ENCODE results near the gene REPS2. TPM values are rescaled to one million over a fixed set of nuclear protein-coding genes. Genes with fewer than 3 reads are reported as not detected.

The REPS2 gene
- total and polyA plus RNA-seq, 2 experiments from 2014 or later = 1.2 to 4.4 TPM

DNA sequence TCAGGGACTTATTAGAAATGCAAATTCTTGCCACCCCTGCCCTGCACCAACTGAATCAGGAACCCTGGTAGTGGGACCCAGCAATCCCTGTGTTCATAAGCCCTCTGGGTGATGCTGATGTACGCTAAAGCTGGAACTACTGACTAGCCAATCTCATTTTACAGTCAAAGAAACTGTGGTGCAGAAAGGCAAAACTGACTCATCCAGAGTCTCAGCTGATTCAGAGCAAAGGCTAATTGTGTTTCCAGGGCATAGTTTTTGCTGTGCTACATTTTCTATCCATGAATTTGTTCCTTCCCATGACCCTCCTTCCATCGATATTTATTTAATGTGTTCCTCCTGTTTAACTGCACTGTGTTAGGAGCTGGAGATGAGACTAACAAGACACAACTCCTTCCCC, 207.5 kb downstream of the REPS2 start (continued):
- TF ChIP-seq JUNB (IDR thresholded peaks at IDR 0.05; ENCODE audit: unreplicated experiment) (no peak), ZNF114 (CRISPR knock-in tag; IDR thresholded peaks at IDR 0.05) (no peak)

DNA sequence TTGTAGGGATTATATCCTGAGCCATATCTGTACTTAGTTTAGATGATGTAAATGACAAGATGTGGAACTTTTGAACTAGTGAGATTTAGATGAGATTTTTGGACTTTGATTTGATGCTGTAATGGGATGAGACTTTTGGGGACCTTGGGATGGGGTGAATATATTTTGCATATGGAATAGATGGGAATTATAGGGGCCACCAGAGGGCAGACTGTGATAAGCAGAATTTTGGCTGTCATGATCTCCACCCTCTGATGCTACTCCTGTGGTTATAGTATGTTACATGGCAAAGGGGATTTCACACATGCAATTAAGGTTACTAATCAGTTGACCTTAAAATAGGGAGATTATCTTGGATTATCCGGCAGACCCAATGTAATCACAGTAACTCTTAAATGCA, 214.5 kb downstream of the REPS2 start:
- Histone ChIP-seq H3K27me3 (ENCODE audit: insufficient read depth) (no peaks in the 10 kb centered on the region), H2AFZ (no peak overlapping the region), H3F3A (replicated peaks; ENCODE audit: low read depth) (no peaks in the 10 kb centered on the region), H3K27ac (ENCODE audit: low read depth) (no peak overlapping the region), H3K4me2 (no peak overlapping the region), H3K9me2 (ENCODE audit: insufficient read depth) (no peaks in the 10 kb centered on the region), H3K4me3 (no peak overlapping the region), H3K4me1 (ENCODE audit: insufficient read depth) (no peaks in the 10 kb centered on the region), H3K36me3 (ENCODE audit: insufficient read depth) (no peaks in the 10 kb centered on the region), H4K20me1 (replicated peaks; ENCODE audit: insufficient read depth) (no peaks in the 10 kb centered on the region), H3K79me2 (replicated peaks; ENCODE audit: insufficient read depth) (no peaks in the 10 kb centered on the region)
- peaks cover 40% of the 10 kb centered on the region for H3K9me3 Mint-ChIP-seq
- H3K27ac Mint-ChIP-seq = no peak overlapping the region
- H3K36me3 Mint-ChIP-seq (ENCODE audit: low read depth) = peaks cover 31% of the 10 kb centered on the region; the same call in 2 of the 3 replicates
- no peak for TF ChIP-seq EZH2phosphoT487 (IDR thresholded peaks at IDR 0.05; ENCODE audit: unreplicated experiment)
- TF ChIP-seq, protein P1, sequence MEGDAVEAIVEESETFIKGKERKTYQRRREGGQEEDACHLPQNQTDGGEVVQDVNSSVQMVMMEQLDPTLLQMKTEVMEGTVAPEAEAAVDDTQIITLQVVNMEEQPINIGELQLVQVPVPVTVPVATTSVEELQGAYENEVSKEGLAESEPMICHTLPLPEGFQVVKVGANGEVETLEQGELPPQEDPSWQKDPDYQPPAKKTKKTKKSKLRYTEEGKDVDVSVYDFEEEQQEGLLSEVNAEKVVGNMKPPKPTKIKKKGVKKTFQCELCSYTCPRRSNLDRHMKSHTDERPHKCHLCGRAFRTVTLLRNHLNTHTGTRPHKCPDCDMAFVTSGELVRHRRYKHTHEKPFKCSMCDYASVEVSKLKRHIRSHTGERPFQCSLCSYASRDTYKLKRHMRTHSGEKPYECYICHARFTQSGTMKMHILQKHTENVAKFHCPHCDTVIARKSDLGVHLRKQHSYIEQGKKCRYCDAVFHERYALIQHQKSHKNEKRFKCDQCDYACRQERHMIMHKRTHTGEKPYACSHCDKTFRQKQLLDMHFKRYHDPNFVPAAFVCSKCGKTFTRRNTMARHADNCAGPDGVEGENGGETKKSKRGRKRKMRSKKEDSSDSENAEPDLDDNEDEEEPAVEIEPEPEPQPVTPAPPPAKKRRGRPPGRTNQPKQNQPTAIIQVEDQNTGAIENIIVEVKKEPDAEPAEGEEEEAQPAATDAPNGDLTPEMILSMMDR (conservative IDR thresholded peaks at IDR 0.05; ENCODE audit: low read depth in 2 of 2) = peak; percentile 54 to 58
- H3K4me3 Mint-ChIP-seq = no peak overlapping the region
- H3K4me1 Mint-ChIP-seq = no peaks in the 10 kb centered on the region
- DNase-seq (ENCODE audit: low spot score) (peak; percentile 40), ATAC-seq (no peak)
- H3K27me3 Mint-ChIP-seq (ENCODE audit: insufficient read depth, low read depth, poor library complexity) = peaks cover 3% of the 10 kb centered on the region

DNA sequence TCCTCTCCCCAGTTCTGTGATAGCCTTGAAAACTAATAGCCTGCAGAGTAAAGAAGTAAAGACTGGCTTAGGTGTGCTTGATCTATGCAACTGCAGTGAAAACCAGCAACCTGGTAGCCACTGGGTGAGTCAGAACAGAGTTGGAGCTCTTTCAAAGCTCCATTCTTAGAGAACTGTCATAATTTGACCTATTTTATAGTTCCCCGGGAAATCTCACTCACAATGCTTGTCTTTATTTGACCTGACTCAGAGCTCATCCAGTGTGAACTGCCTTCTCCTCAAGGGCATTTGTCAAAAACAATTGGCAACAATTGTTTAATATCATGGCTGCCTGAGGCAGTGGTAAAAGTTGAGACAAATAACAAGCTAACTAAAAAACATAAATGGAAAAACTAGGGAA, 215.5 kb downstream of the REPS2 start:
- no peaks in the 10 kb centered on the region for H3F3A ChIP-seq (replicated peaks; ENCODE audit: low read depth)
- no peak for ATAC-seq
- H3K27me3 Mint-ChIP-seq (ENCODE audit: insufficient read depth, low read depth, poor library complexity) = peaks cover 3% of the 10 kb centered on the region
- H3K4me3 ChIP-seq = no peak overlapping the region
- no peak overlapping the region for H3K4me2 ChIP-seq
- no peaks in the 10 kb centered on the region for H3K4me1 Mint-ChIP-seq
- TF ChIP-seq, protein P2, sequence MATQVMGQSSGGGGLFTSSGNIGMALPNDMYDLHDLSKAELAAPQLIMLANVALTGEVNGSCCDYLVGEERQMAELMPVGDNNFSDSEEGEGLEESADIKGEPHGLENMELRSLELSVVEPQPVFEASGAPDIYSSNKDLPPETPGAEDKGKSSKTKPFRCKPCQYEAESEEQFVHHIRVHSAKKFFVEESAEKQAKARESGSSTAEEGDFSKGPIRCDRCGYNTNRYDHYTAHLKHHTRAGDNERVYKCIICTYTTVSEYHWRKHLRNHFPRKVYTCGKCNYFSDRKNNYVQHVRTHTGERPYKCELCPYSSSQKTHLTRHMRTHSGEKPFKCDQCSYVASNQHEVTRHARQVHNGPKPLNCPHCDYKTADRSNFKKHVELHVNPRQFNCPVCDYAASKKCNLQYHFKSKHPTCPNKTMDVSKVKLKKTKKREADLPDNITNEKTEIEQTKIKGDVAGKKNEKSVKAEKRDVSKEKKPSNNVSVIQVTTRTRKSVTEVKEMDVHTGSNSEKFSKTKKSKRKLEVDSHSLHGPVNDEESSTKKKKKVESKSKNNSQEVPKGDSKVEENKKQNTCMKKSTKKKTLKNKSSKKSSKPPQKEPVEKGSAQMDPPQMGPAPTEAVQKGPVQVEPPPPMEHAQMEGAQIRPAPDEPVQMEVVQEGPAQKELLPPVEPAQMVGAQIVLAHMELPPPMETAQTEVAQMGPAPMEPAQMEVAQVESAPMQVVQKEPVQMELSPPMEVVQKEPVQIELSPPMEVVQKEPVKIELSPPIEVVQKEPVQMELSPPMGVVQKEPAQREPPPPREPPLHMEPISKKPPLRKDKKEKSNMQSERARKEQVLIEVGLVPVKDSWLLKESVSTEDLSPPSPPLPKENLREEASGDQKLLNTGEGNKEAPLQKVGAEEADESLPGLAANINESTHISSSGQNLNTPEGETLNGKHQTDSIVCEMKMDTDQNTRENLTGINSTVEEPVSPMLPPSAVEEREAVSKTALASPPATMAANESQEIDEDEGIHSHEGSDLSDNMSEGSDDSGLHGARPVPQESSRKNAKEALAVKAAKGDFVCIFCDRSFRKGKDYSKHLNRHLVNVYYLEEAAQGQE (IDR thresholded peaks at IDR 0.05; ENCODE audit: unreplicated experiment) = no peak
- TF ChIP-seq ZNF114 (CRISPR knock-in tag; IDR thresholded peaks at IDR 0.05) (no peak), EZH2phosphoT487 (IDR thresholded peaks at IDR 0.05; ENCODE audit: unreplicated experiment) (no peak), EZH2 (IDR thresholded peaks at IDR 0.05; ENCODE audit: low read depth, unreplicated experiment) (no peak), ZNF331 (CRISPR knock-in tag; IDR thresholded peaks at IDR 0.05; ENCODE audit: low read depth) (no peak)
- TF ChIP-seq, protein P1 (conservative IDR thresholded peaks at IDR 0.05; ENCODE audit: low read depth in 2 of 2) = no peak
- TF ChIP-seq, protein P3, sequence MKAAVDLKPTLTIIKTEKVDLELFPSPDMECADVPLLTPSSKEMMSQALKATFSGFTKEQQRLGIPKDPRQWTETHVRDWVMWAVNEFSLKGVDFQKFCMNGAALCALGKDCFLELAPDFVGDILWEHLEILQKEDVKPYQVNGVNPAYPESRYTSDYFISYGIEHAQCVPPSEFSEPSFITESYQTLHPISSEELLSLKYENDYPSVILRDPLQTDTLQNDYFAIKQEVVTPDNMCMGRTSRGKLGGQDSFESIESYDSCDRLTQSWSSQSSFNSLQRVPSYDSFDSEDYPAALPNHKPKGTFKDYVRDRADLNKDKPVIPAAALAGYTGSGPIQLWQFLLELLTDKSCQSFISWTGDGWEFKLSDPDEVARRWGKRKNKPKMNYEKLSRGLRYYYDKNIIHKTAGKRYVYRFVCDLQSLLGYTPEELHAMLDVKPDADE (IDR thresholded peaks at IDR 0.05) = no peak
- no peak overlapping the region for H3K27ac ChIP-seq (ENCODE audit: low read depth)
- no peaks in the 10 kb centered on the region for H3K4me1 ChIP-seq (ENCODE audit: insufficient read depth)
- H2AFZ ChIP-seq = no peak overlapping the region
- H3K36me3 Mint-ChIP-seq (ENCODE audit: low read depth) = peaks cover 31% of the 10 kb centered on the region; the same call in 2 of the 3 replicates
- no peak for DNase-seq (ENCODE audit: low spot score)
- no peaks in the 10 kb centered on the region for H3K27me3 ChIP-seq (ENCODE audit: insufficient read depth)
- H3K36me3 ChIP-seq (ENCODE audit: insufficient read depth) = no peaks in the 10 kb centered on the region
- H3K9me3 Mint-ChIP-seq = peaks cover 40% of the 10 kb centered on the region
- H4K20me1 ChIP-seq (replicated peaks; ENCODE audit: insufficient read depth) = no peaks in the 10 kb centered on the region
- H3K9me2 ChIP-seq (ENCODE audit: insufficient read depth) = no peaks in the 10 kb centered on the region
- H3K4me3 Mint-ChIP-seq = no peak overlapping the region
- no peak overlapping the region for H3K27ac Mint-ChIP-seq
- H3K79me2 ChIP-seq (replicated peaks; ENCODE audit: insufficient read depth) = no peaks in the 10 kb centered on the region

Data from GM23338 (cell line).